ENCODE data around the gene MMD2.
A peak's percentile ranks its signal among the peaks of the same experiment; 100 is the strongest.
"Not testable (repeated sequence)": the region's sequence is repeated elsewhere in the genome, so short reads cannot be mapped to it uniquely, and the experiment has no call there.

The MMD2 gene

DNA sequence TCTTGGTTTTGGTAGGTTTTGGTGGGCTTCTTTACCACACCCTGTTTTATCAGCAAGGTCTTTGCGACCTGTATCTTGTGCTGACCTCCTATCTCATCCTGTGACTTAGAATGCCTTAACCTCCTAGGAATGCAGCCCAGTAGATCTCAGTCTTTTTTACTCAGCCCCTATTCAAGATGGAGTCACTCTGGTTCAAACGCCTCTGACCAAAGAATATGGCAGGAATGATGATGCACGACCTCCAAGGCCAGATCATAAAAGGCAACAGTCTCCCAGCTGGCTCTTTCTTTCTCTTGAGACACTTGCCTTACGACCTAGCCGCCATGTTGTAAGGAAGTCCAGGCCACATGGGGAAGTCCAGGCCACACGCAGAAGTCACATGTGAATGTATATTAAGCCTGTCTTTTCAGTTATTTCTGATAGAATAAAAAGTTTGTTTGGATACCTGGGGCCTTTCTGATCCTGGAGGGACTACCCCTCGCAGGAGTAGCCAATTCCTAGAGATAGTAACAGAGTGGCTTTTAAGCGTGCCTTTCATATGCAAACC, 65.0 kb downstream of the MMD2 start:
- no peak for DNase-seq (ENCODE audit: low read depth)

DNA sequence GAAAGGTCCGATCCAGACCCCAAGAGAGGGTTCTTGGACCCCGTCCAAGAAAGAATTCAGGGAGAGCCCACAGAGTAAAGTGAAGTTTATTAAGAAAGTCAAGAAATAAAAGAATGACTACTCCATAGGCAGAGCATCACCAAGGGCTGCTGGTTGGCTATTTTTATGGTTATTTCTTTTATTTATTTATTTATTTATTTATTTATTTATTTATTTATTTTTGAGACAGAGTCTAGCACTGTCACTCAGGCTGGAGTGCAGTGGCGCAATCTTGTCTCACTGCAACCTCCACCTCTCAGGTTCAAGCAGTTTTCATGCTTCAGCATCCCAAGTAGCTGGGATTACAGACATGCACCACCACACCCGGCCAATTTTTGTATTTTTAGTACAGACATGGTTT, 65.8 kb downstream of the MMD2 start:
- DNase-seq (ENCODE audit: low read depth), result not testable (repeated sequence)

DNA sequence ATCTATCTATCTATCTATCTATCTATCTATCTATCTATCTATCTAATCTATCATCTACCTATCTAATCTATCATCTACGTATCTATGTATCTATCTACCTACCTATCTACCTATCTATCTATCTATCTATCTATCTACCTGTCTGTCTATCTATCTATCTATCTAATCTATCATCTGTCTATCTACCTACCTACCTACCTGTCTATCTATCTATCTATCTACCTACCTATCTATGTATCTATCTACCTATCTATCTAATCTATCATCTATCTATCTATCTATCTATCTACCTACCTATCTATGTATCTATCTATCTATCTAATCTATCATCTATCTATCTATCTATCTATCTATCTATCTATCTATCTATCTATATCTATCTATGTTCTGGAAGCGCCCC, 67.5 kb downstream of the MMD2 start:
- DNase-seq (ENCODE audit: low read depth), result not testable (repeated sequence)

GRCh38 chr7:4889682-4890081, 69.3 kb downstream of the MMD2 start:
- DNase-seq (ENCODE audit: low read depth), result no peak

DNA sequence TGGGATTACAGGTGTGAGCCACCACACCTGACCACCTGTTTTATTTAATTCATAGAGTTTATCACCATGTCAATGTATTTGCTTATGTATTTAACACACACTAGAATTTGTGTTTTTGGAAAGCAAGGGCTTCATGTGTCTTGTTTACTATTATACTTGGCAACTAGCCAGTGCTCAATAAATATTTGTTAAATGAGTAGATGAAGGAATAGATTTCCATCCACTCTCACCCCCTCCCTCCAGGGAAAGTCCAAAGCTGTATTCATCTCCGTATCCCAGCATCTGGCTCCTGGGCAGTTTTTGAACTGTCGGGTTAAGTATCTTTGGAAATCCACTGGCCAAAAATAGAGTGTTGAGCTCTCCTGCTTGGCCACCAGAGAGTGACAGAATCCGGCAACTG, 70.8 kb downstream of the MMD2 start:
- no peak for DNase-seq (ENCODE audit: low read depth)

DNA sequence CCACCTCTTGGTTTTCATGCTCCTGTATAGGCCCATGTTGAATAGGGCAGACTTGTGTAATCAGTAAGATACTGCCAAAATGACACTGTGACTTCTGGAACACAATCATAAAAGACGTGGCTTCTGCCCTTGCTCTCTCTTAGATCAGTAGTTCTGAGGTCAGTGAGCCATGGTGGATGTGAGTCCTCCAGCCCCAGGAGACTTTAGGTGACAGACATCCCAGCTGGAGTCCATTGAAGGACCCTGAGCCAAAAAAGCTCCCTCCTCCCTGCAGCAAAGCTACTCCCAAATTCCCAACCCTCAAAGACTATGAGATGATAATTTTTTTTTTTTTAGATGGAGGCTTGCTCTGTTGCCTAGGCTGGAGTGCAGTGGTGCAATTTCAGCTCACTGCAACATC, 72.3 kb downstream of the MMD2 start:
- DNase-seq (ENCODE audit: low read depth), result no peak

DNA sequence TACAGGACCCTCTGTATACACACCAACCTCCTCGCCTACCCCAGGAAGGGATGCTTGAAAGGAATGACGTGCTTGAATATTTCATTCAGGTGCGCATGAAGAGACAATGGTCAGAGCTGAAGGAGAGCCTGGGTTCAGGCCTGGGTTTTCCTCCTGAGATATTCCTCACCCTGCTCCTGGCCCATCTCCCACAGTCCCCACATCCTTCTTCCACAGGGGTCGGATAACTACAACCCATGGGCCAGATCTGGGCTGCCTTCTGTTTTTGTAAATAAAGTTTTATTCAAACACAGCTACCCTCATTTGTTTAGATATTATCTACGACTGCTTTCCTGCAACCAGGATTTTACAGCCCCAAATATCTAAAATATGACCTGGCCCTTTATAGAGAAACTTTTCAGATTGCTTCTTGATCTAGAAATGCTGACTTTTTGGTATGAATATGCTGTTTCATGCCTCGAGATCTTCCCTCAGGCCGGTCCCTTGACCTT, 73.6 kb downstream of the MMD2 start:
- no peak for DNase-seq (ENCODE audit: low read depth)

- DNase-seq (ENCODE audit: low read depth), result no peak
Observed at GRCh38 chr7:4884164-4884563, 74.8 kb downstream of the MMD2 start.

DNA sequence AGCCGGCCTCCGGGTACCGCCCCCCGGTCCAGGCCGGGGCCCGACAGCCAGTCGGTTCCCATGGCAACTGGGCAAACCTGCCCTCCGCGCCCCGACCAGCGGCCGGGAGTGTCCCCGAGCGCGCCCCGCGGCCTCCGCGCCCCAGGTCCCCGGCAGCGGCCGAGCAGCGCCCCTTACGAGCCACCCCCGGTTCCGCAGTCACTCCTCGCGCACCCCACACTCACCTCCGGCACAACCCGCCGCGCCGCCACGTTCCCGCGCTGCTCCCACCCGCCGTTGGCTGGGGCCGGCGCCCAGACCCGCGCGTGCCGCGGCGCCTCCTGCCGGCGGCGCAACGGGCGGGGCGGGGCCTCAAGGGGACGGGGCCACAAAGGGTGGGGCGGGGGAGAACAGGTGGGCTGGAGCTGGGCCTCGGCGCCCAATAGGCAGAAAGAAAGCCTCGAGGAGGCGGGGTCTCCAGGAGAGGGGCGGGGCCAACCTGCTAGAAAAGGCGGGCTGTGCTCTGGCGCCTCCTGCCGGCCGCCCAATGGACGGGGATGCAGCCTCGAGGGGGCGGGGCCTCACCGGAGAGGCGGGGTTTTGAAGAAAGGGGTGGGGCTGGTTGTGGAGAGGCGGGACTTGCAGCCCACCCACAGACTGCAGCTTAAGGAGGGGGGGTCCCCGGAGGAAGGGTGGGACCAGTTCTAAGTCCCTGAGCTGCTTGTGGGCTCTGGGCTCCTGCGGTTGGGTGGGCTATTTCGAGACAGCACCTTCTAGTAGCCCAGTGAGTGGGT, 75.4 kb downstream of the MMD2 start, which contains the start of gene RADIL:
TSS of gene RADIL (minus strand) at position 345 of the 773 bp plus-strand sequence. CDS start 5,577 bp downstream, outside the sequence.
- DNase-seq (ENCODE audit: low read depth), result peak; percentile 27

DNA sequence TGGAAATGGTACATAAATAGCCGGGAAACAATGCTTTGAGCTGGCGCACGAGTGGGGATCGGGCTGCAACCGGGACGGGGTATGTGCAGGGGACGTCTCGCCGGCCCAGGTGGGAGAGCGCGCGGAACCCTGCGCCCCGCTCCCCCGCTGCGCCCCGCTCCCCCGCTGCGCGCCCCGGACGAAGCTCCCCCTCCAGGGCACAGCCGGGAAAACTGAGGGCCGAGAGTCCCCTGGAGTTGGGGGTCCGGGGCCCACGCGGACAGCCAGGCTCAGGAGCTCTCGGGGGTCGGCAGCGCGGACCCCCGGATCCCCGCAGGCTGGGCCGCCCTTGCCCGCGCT, 76.0 kb downstream of the MMD2 start:
- DNase-seq (ENCODE audit: low read depth), result no peak

- peak; percentile 59 for DNase-seq (ENCODE audit: low read depth)
Observed at GRCh38 chr7:4882169-4883032, 76.6 kb downstream of the MMD2 start.

- DNase-seq (ENCODE audit: low read depth), result no peak
Observed at GRCh38 chr7:4880218-4880617, 78.8 kb downstream of the MMD2 start.

- no peak for DNase-seq (ENCODE audit: low read depth)
Observed at GRCh38 chr7:4879396-4880081, 79.4 kb downstream of the MMD2 start.

DNA sequence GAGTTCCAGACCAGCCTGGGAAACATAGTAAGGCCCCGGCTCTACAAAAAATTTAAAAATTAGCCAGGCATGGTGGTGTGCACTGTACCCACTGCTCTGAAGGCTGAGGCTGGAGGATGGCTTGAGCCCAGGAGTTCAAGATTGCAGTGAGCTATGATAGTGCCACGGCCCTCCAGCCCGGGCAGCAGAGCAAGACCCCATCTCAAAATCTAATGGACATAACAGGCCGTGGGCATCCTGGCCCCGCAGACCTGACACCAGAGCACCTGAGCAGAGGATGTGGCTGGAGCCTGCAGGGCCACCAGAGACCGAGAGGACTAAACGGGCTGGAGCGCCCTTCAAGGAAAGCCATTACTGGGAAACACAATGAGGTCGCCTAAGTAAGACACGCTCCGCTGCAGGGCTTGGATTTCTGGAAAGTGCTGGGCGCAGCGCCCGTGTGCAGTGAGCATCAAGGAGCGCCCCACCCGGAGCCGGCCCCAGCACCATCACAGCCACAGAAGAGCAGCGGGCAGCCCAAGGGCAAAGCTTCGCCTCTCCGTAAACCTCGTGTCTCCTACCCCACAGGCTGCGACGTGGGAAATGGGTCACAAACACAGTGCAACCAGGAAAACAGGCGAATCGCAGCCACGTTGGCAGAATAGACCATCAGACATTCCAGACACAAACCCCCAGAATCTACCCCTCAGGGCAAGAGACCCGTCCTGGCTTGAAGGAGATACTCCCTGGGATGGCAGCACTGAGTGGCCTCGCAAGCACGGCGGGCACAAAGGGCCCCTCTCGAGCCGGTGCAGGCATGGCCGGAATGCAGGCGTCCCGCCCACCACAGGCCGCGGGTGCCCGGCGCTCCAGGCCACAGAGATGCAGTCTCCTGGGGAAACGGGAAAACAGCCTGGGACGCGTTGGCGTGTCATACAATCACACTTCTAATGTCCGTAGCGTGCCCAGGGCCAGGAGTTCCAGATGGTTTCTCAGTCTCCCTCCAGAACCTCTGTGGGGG, 80.4 kb downstream of the MMD2 start:
- DNase-seq (ENCODE audit: low read depth), result no peak

GRCh38 chr7:4876586-4876985, 82.4 kb downstream of the MMD2 start:
- DNase-seq (ENCODE audit: low read depth), result no peak

- no peak for DNase-seq (ENCODE audit: low read depth)
Observed at GRCh38 chr7:4875391-4875790, 83.6 kb downstream of the MMD2 start.

DNA sequence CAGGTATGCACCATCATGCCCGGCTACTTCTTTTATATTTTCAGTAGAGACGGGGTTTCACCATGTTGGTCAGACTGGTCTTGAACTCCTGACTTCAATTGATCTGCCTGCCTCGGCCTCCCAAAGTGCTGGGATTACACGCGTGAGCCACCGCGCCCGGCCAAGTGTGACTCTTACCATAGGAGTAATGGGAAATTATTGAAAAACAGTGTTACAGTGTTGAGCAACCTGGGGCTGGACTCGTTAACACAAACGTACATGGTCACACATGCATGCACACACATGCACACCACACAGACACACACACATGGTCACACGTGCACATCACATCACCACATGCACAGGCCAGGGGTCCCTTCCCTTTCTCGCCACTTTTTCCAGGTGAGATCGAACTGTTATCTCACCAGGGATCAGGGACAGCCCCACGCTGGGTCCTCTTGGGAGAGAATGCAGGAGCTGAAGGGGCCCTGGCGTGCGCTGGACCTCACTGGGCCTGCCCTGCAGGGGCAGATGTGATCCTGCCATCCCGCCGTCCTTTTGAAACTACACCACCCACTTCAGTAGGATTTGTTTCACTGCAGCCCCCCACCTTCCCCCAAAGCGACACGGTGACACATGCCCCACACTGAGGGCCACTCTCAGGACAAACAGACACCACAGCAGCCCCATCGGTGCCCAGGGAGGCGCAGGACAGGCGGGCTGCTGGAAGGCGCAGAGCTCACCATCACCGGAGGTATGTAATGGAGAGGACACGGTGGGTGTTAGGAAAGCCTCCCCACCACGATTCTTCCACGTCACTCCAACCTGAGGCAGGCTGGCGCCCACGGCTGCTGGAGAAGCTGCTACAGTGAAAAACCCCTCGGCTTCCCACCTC, 85.7 kb downstream of the MMD2 start:
- DNase-seq (ENCODE audit: low read depth), result no peak

DNA sequence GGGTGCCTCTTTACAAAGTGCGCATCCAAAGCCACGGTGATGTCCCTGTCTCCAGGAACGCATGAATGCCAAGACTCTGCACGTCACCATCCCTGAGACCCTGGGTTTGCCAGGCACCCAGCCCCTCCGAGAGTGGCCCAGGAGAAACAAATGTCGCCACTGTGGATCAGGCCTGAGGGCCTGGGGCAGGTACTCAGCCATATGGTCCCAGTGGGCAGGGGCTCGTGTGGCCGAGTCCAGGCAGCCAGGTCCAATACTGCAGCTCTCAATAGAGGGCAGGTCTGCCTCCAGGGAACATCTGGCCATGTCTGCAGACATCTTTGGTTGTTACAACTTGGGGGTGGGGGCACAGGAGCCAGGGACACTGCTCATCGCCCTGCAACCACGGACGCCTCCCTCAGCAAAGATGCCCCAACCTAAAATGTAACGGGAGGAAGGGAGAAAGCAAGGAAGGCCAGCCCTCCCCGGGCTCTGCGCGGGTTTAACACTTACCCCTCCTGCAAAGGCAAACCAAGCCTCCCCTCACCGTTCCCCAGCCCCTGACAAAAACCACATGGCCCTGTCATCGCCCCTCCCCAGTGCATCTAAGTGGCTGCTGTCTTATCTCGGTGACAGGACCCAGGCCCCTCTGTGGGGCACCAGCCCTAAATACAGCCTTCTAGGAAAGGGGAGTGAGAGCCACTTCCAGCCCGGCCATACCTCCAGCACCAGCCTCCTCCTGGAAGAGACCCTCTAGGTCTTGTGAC, 86.9 kb downstream of the MMD2 start:
- no peak for DNase-seq (ENCODE audit: low read depth)

GRCh38 chr7:4871056-4871680, 87.8 kb downstream of the MMD2 start:
- DNase-seq (ENCODE audit: low read depth), result no peak

All from GM04503 (cell line).